Right atrium auricular region (tissue), 2 donors: ENCODE measurements around the gene VASN. TPM values are rescaled to one million over a fixed set of nuclear protein-coding genes. Genes with fewer than 3 reads are reported as not detected.

Experiments
- DNase-seq: peaks from one replicate; pipeline ENCODE4 v3.0.0-alpha.2; 2019; ENCODE audit warnings: low spot score
- H3K27ac ChIP-seq, 2 donors: fragments of 200-600 bp; sonication (generic); 1 replicate in 1 of 2; 2 replicates in 1 of 2; pipeline ENCODE4 v1.5.1; 2016 to 2019
- H3K27me3 ChIP-seq, 2 donors: fragments of 200-600 bp; sonication (generic); one replicate each; pipeline versions ENCODE4 v1.5.1 to v1.6.0; 2017 to 2019
- H3K36me3 ChIP-seq: fragments of 200-600 bp; sonication (generic); one replicate; pipeline ENCODE4 v1.5.1; 2016
- H3K4me1 ChIP-seq, 2 donors: fragments of 200-600 bp; sonication (generic); one replicate each; pipeline versions ENCODE4 v1.5.1 to v1.6.0; 2017 to 2019
- H3K4me3 ChIP-seq, 2 donors: fragments of 200-600 bp; sonication (generic); 1 replicate in 1 of 2; 2 replicates in 1 of 2; pipeline ENCODE4 v1.5.1; 2017 to 2019; ENCODE audit warnings: mild to moderate bottlenecking in 1 of 2, moderate library complexity in 1 of 2
- H3K9me3 ChIP-seq, 2 donors: fragments of 200-600 bp; sonication (generic); one replicate each; pipeline ENCODE4 v1.5.1; 2019
- total RNA-seq, 2 donors: library from RNA; depleted of rRNA; stranded (reverse); fragments of >200 nt; gene quantifications; one replicate each; pipeline ENCODE4 v1.1.0, GENCODE V29; 2016
- TF ChIP-seq, protein P1 (sequence below), 2 donors: fragments of 200-600 bp; sonication (generic); IDR thresholded peaks; one replicate each; pipeline ENCODE4 v1.5.1; 2019; ENCODE audit warnings: antibody characterized with exemption in 2 of 2

Gene VASN
- total RNA-seq, 2 donors from 2014 or later, result 17.9 to 39.0 TPM

DNA sequence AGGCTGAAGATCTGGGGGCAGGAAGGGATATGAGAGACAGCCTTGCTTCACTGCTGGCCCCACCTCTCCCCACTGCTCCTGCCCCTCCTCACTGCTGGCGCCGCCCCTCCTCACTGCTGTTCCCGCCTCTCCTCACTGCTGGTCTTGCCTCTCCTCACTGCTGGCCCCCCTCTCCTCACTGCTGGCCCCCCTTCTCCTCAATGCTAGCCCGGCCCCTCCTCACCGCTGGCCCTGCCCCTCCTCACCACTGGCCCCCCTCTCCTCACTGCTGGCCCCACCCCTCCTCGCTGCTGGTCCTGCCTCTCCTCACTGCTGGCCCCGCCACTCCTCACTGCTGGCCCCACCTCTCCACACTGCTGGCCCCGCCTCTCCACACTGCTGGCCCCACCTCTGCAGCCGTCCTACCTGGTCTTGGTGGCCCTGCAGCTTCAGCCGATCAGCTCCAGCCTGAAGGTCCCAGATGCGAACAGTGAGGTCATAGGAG is 11.1 kb upstream of the VASN start:
- no peak for DNase-seq
- TF ChIP-seq, protein P1, sequence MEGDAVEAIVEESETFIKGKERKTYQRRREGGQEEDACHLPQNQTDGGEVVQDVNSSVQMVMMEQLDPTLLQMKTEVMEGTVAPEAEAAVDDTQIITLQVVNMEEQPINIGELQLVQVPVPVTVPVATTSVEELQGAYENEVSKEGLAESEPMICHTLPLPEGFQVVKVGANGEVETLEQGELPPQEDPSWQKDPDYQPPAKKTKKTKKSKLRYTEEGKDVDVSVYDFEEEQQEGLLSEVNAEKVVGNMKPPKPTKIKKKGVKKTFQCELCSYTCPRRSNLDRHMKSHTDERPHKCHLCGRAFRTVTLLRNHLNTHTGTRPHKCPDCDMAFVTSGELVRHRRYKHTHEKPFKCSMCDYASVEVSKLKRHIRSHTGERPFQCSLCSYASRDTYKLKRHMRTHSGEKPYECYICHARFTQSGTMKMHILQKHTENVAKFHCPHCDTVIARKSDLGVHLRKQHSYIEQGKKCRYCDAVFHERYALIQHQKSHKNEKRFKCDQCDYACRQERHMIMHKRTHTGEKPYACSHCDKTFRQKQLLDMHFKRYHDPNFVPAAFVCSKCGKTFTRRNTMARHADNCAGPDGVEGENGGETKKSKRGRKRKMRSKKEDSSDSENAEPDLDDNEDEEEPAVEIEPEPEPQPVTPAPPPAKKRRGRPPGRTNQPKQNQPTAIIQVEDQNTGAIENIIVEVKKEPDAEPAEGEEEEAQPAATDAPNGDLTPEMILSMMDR (IDR thresholded peaks at IDR 0.05), result no peak
- H3K4me3 ChIP-seq, result no peak overlapping the region
- H3K9me3 ChIP-seq, result no peaks in the 10 kb centered on the region
- H3K27me3 ChIP-seq, result no peaks in the 10 kb centered on the region
- peaks cover 0 to 4% of the 10 kb centered on the region in 2 donors for H3K4me1 ChIP-seq
- H3K27ac ChIP-seq, result no peak overlapping the region
- H3K36me3 ChIP-seq, result peaks cover 20% of the 10 kb centered on the region

DNA sequence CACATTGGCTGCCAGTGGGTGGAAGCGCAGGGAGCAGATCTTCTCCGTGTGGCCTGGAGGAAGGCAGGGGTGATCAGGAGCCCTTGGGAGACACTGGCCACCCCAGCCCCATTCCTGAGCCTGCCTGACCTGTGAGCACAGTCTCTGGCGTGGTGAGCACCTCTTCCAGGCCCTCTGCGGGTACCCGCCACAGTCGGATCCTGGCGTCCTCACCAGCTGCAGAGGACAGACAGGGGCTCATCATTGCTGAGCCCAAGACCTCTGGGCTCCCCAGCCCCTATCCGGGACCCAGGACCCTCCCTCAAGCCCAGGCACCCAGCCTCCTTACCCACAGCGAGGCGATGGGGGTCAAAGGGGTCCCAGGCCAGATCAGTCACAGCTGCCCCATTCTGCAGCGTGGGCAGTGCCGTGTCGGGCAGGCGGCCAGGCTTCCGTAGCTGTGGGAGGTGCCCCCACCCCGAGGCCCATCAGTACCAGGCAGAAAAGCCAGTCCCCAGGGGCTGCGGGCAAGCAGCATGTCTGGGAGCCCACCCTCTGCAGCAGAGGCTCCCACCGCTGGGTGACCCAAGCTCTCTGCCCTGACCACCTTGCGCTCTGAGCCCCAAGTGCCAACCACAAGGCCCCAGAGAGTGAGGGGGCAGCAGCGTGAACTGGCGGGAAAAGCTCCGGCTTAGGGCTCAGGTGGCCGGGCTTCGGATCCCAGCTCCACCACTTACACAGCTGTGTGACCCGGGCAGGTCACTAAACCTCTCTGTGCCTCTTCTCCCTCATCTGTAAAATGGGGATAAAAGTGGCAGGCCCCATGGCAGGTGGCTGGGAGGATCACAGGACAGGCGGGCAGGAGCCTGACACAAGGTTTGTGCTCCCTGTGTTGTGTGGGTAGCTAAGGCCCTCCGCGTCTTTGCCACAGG is 10.4 kb upstream of the VASN start:
- peaks cover 20% of the 10 kb centered on the region for H3K36me3 ChIP-seq
- H3K4me1 ChIP-seq, result peaks cover 0 to 4% of the 10 kb centered on the region in 2 donors
- TF ChIP-seq, protein P1 (IDR thresholded peaks at IDR 0.05), result no peak
- no peak overlapping the region for H3K27ac ChIP-seq
- H3K9me3 ChIP-seq, result no peaks in the 10 kb centered on the region
- H3K27me3 ChIP-seq, result no peaks in the 10 kb centered on the region
- DNase-seq, result no peak
- no peak overlapping the region for H3K4me3 ChIP-seq

DNA sequence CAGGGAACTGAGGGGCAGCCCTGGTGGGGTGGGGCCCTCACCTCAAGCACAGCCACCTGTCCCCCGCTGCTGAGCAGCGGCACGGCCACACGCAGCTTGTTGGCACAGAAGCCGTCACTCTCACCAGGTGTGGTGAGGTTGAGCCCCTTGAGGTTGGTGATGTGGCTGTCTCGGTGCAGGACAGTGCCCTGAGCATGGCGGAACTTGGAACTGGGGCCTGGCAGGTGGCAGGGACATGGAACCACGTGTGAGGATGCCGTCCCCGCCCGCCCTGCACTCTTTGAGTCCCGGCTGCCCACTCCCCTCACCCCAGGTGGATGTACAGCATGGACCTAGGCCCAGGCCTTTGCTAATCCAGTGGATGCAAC is 9.7 kb upstream of the VASN start:
- TF ChIP-seq, protein P1 (IDR thresholded peaks at IDR 0.05), result no peak
- Histone ChIP-seq H3K27me3 (no peaks in the 10 kb centered on the region), H3K4me1 (peaks cover 0 to 4% of the 10 kb centered on the region in 2 donors), H3K27ac (no peak overlapping the region), H3K9me3 (no peaks in the 10 kb centered on the region), H3K36me3 (peaks cover 20% of the 10 kb centered on the region), H3K4me3 (no peak overlapping the region)
- DNase-seq, result no peak

DNA sequence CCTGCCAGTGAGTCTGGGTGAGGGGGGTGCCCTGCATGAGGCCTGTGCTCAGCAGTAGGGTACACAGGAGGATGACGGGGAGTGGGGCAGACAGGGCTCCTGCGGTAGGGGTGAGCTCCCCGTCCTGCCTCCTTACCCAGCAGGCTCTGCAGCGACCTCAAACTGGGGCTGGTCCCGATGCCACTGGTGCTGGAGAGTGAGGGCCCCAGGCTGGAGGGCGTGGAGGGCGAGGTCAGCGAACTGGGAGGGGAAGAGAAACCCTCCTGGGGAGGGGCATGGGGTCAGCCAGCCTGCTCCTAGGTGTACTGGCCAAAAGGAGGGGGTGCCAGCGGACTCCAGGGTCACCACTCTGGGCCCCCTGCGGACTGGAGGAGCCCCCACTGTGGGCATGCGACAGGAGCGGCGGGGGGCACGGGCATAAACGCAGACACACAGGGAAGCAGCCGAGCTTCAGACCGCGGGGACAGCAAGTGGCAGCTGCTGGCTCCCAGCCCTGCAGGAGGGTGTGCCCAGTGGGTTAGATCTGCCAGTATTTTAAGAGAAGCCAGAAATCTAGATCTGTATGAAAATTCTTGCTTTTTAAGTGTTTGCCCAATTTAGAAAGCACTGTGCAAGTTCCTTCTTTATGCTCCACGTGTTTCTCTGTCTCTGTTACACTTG is 9.0 kb upstream of the VASN start:
- H3K27me3 ChIP-seq, result no peaks in the 10 kb centered on the region
- no peaks in the 10 kb centered on the region for H3K9me3 ChIP-seq
- H3K27ac ChIP-seq, result no peak overlapping the region
- H3K4me3 ChIP-seq, result no peak overlapping the region
- peaks cover 0 to 4% of the 10 kb centered on the region in 2 donors for H3K4me1 ChIP-seq
- H3K36me3 ChIP-seq, result peaks cover 20% of the 10 kb centered on the region
- no peak for DNase-seq
- TF ChIP-seq, protein P1 (IDR thresholded peaks at IDR 0.05), result no peak

DNA sequence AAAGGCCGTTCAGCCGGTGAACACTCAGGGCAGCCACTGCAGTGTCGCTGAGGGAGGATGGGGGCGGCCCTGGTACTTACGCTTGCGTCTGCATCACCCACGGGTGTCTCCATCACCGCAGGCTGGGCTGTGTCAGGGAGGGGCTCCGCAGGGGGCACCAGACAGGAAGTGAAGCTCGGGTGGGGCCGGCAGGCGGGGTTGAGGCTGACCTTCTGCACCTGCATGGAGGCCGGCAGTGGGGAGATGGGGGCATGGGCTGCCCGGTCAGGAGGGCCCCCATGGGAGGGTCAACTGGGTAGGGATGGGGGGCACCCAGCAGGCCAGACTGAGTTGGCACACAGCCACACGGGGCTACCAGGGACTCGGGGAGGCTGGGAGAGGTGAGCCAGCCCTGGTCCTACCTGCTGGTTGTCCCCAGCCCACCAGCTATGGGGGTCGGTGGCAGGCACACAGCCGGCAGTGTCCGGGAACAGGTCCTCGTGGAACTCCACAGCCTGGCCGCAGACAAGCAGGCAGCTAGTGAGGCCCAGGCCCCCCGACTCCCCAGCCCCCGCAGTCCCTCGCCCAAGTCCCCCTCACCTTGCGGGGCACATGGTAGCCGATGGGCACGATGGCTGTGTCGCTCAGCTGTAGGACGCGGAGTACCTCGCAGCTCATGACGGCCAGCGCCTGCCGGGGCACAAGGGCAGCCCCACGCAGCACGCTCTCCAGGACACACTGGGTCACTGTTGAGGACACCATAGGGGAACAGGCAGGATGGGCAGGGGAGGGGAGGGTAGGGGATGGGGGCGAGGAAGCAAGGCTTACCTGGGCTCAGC is 7.2 kb upstream of the VASN start:
- no peak overlapping the region for H3K4me3 ChIP-seq
- DNase-seq, result no peak
- no peaks in the 10 kb centered on the region for H3K27me3 ChIP-seq
- no peaks in the 10 kb centered on the region for H3K9me3 ChIP-seq
- H3K27ac ChIP-seq, result no peak overlapping the region
- TF ChIP-seq, protein P1 (IDR thresholded peaks at IDR 0.05), result no peak
- H3K4me1 ChIP-seq, result peaks cover 0 to 8% of the 10 kb centered on the region in 2 donors
- H3K36me3 ChIP-seq, result peaks cover 20% of the 10 kb centered on the region
